ENCODE data around the gene TTC38. TPM values are rescaled to one million over a fixed set of nuclear protein-coding genes. Genes with fewer than 3 reads are reported as not detected.

TTC38 gene
- total and polyA plus RNA-seq, 2 donors (not counting 3 experiments of a cell fraction or from before 2014, with no cell fraction given), result 31.6 to 39.7 TPM

GRCh38 chr22:46250783-46251125 is 17.1 kb upstream of the TTC38 start:
- POLR2A ChIA-PET, result interaction anchor here (0.9 to 1.3 kb wide), 2 partner anchors 17 to 30 kb away, joined by 4 to 6 read pairs; partner anchors contain the start of gene TTC38
- no peaks in the 10 kb centered on the region for H3K27me3 ChIP-seq (ENCODE audit: control insufficient read depth in 2 of 2, insufficient read depth in 2 of 2, low read length in 2 of 2)
- DNase-seq (ENCODE audit: low read depth, low spot score) (no peak), FAIRE-seq (no peak)
- no peaks in the 10 kb centered on the region for H4K20me1 ChIP-seq (replicated peaks; ENCODE audit: control insufficient read depth, extremely low read depth, insufficient read depth, low read length)
- H3K9me1 ChIP-seq (replicated peaks; ENCODE audit: control insufficient read depth, extremely low read depth, insufficient read depth, low read length), result no peaks in the 10 kb centered on the region
- CTCF ChIA-PET, result interaction anchor here (0.9 to 1.8 kb wide), 7 partner anchors 11 to 128 kb away, joined by 3 to 11 read pairs (median 3); partner anchors contain the start of genes GTSE1, PKDREJ and TTC38
- dilution Hi-C loops (cut with MboI; ENCODE audit: extremely low pct_ligation_motif_present, low sequenced_read_pairs), result no loop called here
- H3K79me2 ChIP-seq (ENCODE audit: control insufficient read depth, insufficient read depth, low read length), result peaks cover 1% of the 10 kb centered on the region
- peak overlapping the region; percentile 83 for H3K9ac ChIP-seq (replicated peaks; ENCODE audit: extremely low read depth, insufficient read depth, low read length)
- no TSS peak for BruUV-seq (replicated peaks)
- H3K9me3 ChIP-seq (replicated peaks; ENCODE audit: control insufficient read depth, insufficient read depth, low read length), result no peaks in the 10 kb centered on the region
- H3K36me3 ChIP-seq (ENCODE audit: control insufficient read depth in 2 of 2, extremely low read depth in 1 of 2, insufficient read depth in 2 of 2, low read length in 2 of 2), result no peaks in the 10 kb centered on the region
- no peak overlapping the region for H3K27ac ChIP-seq (ENCODE audit: insufficient read depth, low read depth, low read length)
- peaks cover 6% of the 10 kb centered on the region for H3K4me1 ChIP-seq (ENCODE audit: control insufficient read depth, extremely low read depth, insufficient read depth, low read length)
- intact Hi-C loops (cut with micrococcal nuclease), result loop anchor here (1.0 to 5.0 kb wide), 3 partner anchors 17 to 101 kb away; partner anchors contain the start of gene GTSE1
- H2AFZ ChIP-seq (ENCODE audit: low read depth, low read length), result peak overlapping the region; percentile 97
- H3K4me2 ChIP-seq (ENCODE audit: insufficient read depth, low read length), result peak overlapping the region; percentile 79
- no peak for TF ChIP-seq CTCF (IDR thresholded peaks at IDR 0.05; ENCODE audit: extremely low read depth in 1 of 2, insufficient read depth in 1 of 2, low read depth in 1 of 2, low read length in 2 of 2)
- no peak for TF ChIP-seq POLR2A (IDR thresholded peaks at IDR 0.05; ENCODE audit: low read depth, low read length)
- no peak for TF ChIP-seq EZH2 (IDR thresholded peaks at IDR 0.05; ENCODE audit: borderline replicate concordance, low read depth, low read length, severe bottlenecking)
- TF ChIP-seq MYC (IDR thresholded peaks at IDR 0.05; ENCODE audit: low read depth, low read length), result no peak
- no peak for TF ChIP-seq FOS (IDR thresholded peaks at IDR 0.05; ENCODE audit: borderline replicate concordance, insufficient read depth, low read length)
- no peak for TF ChIP-seq POLR2AphosphoS5 (IDR thresholded peaks at IDR 0.05; ENCODE audit: insufficient read depth, low read depth, low read length)
- no peak for TF ChIP-seq MAX (IDR thresholded peaks at IDR 0.05; ENCODE audit: insufficient read depth, insufficient read length)
- peak overlapping the region; percentile 55 to 88 (median 67) for H3K4me3 ChIP-seq (replicated peaks in 1 of 3; ENCODE audit: insufficient read depth in 1 of 3, low read depth in 1 of 3, low read length in 3 of 3)

All from endothelial cell of umbilical vein (primary cell).